Thyroid gland (tissue), 4 donors: ENCODE results near the gene EPN3. TPM values are rescaled to one million over a fixed set of nuclear protein-coding genes. Genes with fewer than 3 reads are reported as not detected.

ENCODE experiments used
- DNase-seq, 2 donors: peaks; one replicate each; pipeline ENCODE4 v3.0.0-alpha.2; 2019
- H3K27ac ChIP-seq, 3 donors: fragments of 200-600 bp; sonication (generic); 1 replicate in 2 of 3; 2 replicates in 1 of 3; pipeline ENCODE4 v1.5.1; 2016 to 2019; ENCODE audit warnings: mild to moderate bottlenecking in 1 of 3, moderate library complexity in 1 of 3
- H3K27me3 ChIP-seq: fragments of 200-600 bp; sonication (generic); one replicate; pipeline ENCODE4 v1.5.1; 2019
- H3K36me3 ChIP-seq, 2 donors: fragments of 200-600 bp; sonication (generic); one replicate each; pipeline ENCODE4 v1.5.1; 2016 to 2019
- H3K4me1 ChIP-seq, 2 donors: fragments of 200-600 bp; sonication (generic); one replicate each; pipeline ENCODE4 v1.5.1; 2017 to 2019
- H3K4me3 ChIP-seq, 3 donors: fragments of 200-600 bp; sonication (generic); replicated peaks in 1 of 3; 1 replicate in 2 of 3; 2 replicates in 1 of 3; pipeline ENCODE4 v1.5.1; 2016; ENCODE audit warnings: mild to moderate bottlenecking in 1 of 3
- H3K9me3 ChIP-seq: fragments of 200-600 bp; sonication (generic); one replicate; pipeline ENCODE4 v1.5.1; 2017
- CTCF ChIP-seq, 6 experiments: fragments of 200-600 bp in 3 of 6; fragments of 450-650 bp in 3 of 6; sonication (generic) in 3 of 6; IDR thresholded peaks; one replicate each; pipeline ENCODE4 v1.5.1; 2016 to 2019; ENCODE audit warnings: antibody characterized with exemption in 6 of 6, mild to moderate bottlenecking in 2 of 6, inconsistent platforms in 1 of 6, moderate library complexity in 1 of 6
- POLR2A ChIP-seq, 2 donors: fragments of 450-650 bp; IDR thresholded peaks; one replicate each; pipeline ENCODE4 v1.6.1; 2017; ENCODE audit warnings: antibody characterized with exemption in 2 of 2, mild to moderate bottlenecking in 2 of 2, moderate library complexity in 1 of 2
- WGBS, 2 donors: methylation state at CpG; one replicate each; pipeline ENCODE4 v1.1.5; 2017; 5-methylcytosine and 5-hydroxymethylcytosine counted together
- intact Hi-C: fragments of 100-400 bp; cut with DNase I; formaldehyde crosslinking; loops from one replicate; pipeline ENCODE4 v1.15.1; 2023
- total RNA-seq, 4 donors: library from RNA; depleted of rRNA; stranded (reverse); fragments of >200 nt; gene quantifications; one replicate each; pipeline ENCODE4 v1.2.3, GENCODE V29; 2016

The EPN3 gene
- total RNA-seq, 4 donors from 2014 or later: 0.63 to 31.6 (median 3.5) TPM; not detected in 1

GRCh38 chr17:50575581-50576210, 43.2 kb downstream of the EPN3 start:
- TF ChIP-seq POLR2A (IDR thresholded peaks at IDR 0.05) (no peak), CTCF (IDR thresholded peaks at IDR 0.05) (no peak)
- Histone ChIP-seq H3K27ac (no peak overlapping the region), H3K9me3 (no peaks in the 10 kb centered on the region), H3K27me3 (no peaks in the 10 kb centered on the region), H3K4me3 (no peak overlapping the region), H3K36me3 (no peaks in the 10 kb centered on the region), H3K4me1 (no peaks in the 10 kb centered on the region)
- no peak for DNase-seq
- intact Hi-C loops: no loop called here
- 81 to 87% methylated on average over 22 to 24 of the region's 33 CpGs for WGBS, 2 donors

GRCh38 chr17:50576864-50577263, 44.3 kb downstream of the EPN3 start:
- no peak overlapping the region for H3K4me3 ChIP-seq
- intact Hi-C loops: no loop called here

GRCh38 chr17:50577451-50577954, 45.0 kb downstream of the EPN3 start:
- no peak for TF ChIP-seq POLR2A (IDR thresholded peaks at IDR 0.05)
- TF ChIP-seq CTCF (IDR thresholded peaks at IDR 0.05): no peak
- Histone ChIP-seq H3K4me3 (no peak overlapping the region), H3K4me1 (no peaks in the 10 kb centered on the region), H3K27ac (no peak overlapping the region), H3K9me3 (no peaks in the 10 kb centered on the region), H3K36me3 (no peaks in the 10 kb centered on the region), H3K27me3 (no peaks in the 10 kb centered on the region)
- intact Hi-C loops: no loop called here
- DNase-seq: no peak
- 93% methylated on average over 13 of the region's 13 CpGs for WGBS, 2 donors

More at GRCh38 chr17:50576864-50577263, 44.3 kb downstream of the EPN3 start:
- no peaks in the 10 kb centered on the region for H3K4me1 ChIP-seq
- H3K36me3 ChIP-seq: no peaks in the 10 kb centered on the region
- no peak for DNase-seq
- no peak overlapping the region for H3K27ac ChIP-seq
- no peaks in the 10 kb centered on the region for H3K9me3 ChIP-seq
- TF ChIP-seq POLR2A (IDR thresholded peaks at IDR 0.05) (no peak), CTCF (IDR thresholded peaks at IDR 0.05) (no peak)
- H3K27me3 ChIP-seq: no peaks in the 10 kb centered on the region
- WGBS, 2 donors: 79 to 92% methylated on average over 12 to 13 of the region's 13 CpGs

GRCh38 chr17:50578173-50578572, 45.6 kb downstream of the EPN3 start:
- no peak for DNase-seq
- intact Hi-C loops: no loop called here
- H3K9me3 ChIP-seq: no peaks in the 10 kb centered on the region

More at GRCh38 chr17:50578173-50578572, 45.6 kb downstream of the EPN3 start:
- Histone ChIP-seq H3K27me3 (no peaks in the 10 kb centered on the region), H3K36me3 (no peaks in the 10 kb centered on the region), H3K27ac (no peak overlapping the region), H3K4me1 (no peaks in the 10 kb centered on the region), H3K4me3 (no peak overlapping the region)
- TF ChIP-seq POLR2A (IDR thresholded peaks at IDR 0.05) (no peak), CTCF (IDR thresholded peaks at IDR 0.05) (no peak)
- 91 to 100% methylated on average over 3 to 6 of the region's 16 CpGs for WGBS, 2 donors
